Stimulated activated CD4-positive, alpha-beta T cell treated with anti-CD3 and anti-CD28 coated beads, Interleukin-4, amount 100 ng/mL, for 4 hours (primary cell): ENCODE data around the gene GBF1.
A peak's percentile ranks its signal among the peaks of the same experiment; 100 is the strongest.
"Not testable (repeated sequence)": the region's sequence is repeated elsewhere in the genome, so short reads cannot be mapped to it uniquely, and the experiment has no call there.

Source experiments
- DNase-seq, 2 experiments: peaks; one replicate each; pipeline ENCODE4 v3.0.0-alpha.2; 2020

Gene GBF1

GRCh38 chr10:102306006-102306405 is 60.7 kb downstream of the GBF1 start:
- DNase-seq = no peak

- no peak for DNase-seq
Measured at GRCh38 chr10:102306710-102307109, 61.4 kb downstream of the GBF1 start.

GRCh38 chr10:102308318-102308717 is 63.0 kb downstream of the GBF1 start:
- not testable (repeated sequence) for DNase-seq

- DNase-seq = no peak
Measured at GRCh38 chr10:102309236-102309635, 63.9 kb downstream of the GBF1 start.

- DNase-seq = no peak
Measured at GRCh38 chr10:102309916-102310315, 64.6 kb downstream of the GBF1 start.

- no peak for DNase-seq
Measured at GRCh38 chr10:102310361-102311024, 65.2 kb downstream of the GBF1 start.

- no peak for DNase-seq
Measured at GRCh38 chr10:102311025-102311420, 65.7 kb downstream of the GBF1 start.

- no peak for DNase-seq
Measured at GRCh38 chr10:102312683-102313082, 67.4 kb downstream of the GBF1 start.

- DNase-seq = no peak
Measured at GRCh38 chr10:102313221-102313896, 68.0 kb downstream of the GBF1 start.

GRCh38 chr10:102314801-102315200 is 69.5 kb downstream of the GBF1 start:
- no peak for DNase-seq

GRCh38 chr10:102316421-102316820 is 71.1 kb downstream of the GBF1 start:
- no peak for DNase-seq

- peak in 1 of 2 experiments; percentile 7 for DNase-seq
Measured at GRCh38 chr10:102322914-102323313, 77.6 kb downstream of the GBF1 start.

- DNase-seq = no peak
Measured at GRCh38 chr10:102324061-102324460, 78.7 kb downstream of the GBF1 start.

GRCh38 chr10:102326031-102326430 is 80.7 kb downstream of the GBF1 start:
- DNase-seq = no peak

GRCh38 chr10:102327002-102327401 is 81.7 kb downstream of the GBF1 start:
- no peak for DNase-seq

GRCh38 chr10:102327641-102328040 is 82.3 kb downstream of the GBF1 start:
- DNase-seq = no peak

- DNase-seq = no peak
Measured at GRCh38 chr10:102332772-102333171, 87.4 kb downstream of the GBF1 start.

- no peak for DNase-seq
Measured at GRCh38 chr10:102334101-102334500, 88.8 kb downstream of the GBF1 start.

GRCh38 chr10:102335184-102335583 is 89.9 kb downstream of the GBF1 start:
- no peak for DNase-seq

GRCh38 chr10:102341038-102341688 is 95.8 kb downstream of the GBF1 start:
- DNase-seq = no peak

GRCh38 chr10:102342458-102342857 is 97.1 kb downstream of the GBF1 start:
- DNase-seq = no peak

GRCh38 chr10:102342958-102343357 is 97.6 kb downstream of the GBF1 start:
- DNase-seq = no peak

- DNase-seq = no peak
Measured at GRCh38 chr10:102344067-102344466, 98.7 kb downstream of the GBF1 start.

GRCh38 chr10:102347236-102347828 is 102.0 kb downstream of the GBF1 start:
- no peak for DNase-seq
